Measurements from ENCODE around the gene RNPEPL1.
"Not testable (repeated sequence)": the region's sequence is repeated elsewhere in the genome, so short reads cannot be mapped to it uniquely, and the experiment has no call there.

Gene RNPEPL1, protein sequence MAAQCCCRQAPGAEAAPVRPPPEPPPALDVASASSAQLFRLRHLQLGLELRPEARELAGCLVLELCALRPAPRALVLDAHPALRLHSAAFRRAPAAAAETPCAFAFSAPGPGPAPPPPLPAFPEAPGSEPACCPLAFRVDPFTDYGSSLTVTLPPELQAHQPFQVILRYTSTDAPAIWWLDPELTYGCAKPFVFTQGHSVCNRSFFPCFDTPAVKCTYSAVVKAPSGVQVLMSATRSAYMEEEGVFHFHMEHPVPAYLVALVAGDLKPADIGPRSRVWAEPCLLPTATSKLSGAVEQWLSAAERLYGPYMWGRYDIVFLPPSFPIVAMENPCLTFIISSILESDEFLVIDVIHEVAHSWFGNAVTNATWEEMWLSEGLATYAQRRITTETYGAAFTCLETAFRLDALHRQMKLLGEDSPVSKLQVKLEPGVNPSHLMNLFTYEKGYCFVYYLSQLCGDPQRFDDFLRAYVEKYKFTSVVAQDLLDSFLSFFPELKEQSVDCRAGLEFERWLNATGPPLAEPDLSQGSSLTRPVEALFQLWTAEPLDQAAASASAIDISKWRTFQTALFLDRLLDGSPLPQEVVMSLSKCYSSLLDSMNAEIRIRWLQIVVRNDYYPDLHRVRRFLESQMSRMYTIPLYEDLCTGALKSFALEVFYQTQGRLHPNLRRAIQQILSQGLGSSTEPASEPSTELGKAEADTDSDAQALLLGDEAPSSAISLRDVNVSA
- 151 to 154 reads per million in 2 donors for total RNA-seq

DNA sequence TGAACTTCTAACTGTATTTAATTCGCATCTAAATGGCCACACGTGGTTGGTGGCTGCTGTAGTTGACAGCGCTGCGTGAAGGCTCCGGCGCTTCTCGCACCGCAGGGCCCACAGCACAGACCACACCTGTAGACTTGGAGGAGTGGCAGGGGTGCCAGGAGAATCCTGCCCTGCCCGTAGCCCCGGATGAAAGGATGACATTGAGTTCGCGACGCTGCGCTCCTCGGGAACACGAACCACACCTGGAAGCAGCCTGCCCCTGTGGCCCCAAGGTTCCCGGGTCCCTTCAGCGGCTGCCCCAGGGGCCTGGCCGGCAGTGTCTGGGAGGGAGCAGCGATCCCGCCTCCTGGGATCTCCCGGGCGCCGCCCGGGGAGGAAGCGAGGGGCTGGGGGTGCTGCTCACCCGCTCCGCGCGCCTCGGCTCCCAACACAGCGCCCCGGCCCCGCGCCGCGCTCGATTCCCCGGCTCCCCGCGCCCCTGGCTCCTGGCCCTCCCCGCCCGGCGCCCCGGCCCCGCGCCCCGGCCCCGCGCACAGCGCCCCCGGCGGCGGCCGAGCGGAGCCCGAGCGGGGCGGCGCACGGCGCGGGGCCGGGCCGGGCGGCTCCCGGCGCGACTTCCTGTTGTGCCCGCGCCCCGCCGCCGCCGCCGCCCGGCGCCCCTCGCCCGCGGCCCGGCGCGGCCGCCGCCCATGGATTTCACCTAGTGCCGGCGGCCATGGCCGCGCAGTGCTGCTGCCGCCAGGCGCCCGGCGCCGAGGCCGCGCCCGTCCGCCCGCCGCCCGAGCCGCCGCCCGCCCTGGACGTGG is at the start of gene RNPEPL1:
RNPEPL1 (plus strand) TSS at position 613 of the 806 bp plus-strand sequence; CDS start at position 716, 103 bp downstream.
- DNase-seq: peak; percentile 62

DNA sequence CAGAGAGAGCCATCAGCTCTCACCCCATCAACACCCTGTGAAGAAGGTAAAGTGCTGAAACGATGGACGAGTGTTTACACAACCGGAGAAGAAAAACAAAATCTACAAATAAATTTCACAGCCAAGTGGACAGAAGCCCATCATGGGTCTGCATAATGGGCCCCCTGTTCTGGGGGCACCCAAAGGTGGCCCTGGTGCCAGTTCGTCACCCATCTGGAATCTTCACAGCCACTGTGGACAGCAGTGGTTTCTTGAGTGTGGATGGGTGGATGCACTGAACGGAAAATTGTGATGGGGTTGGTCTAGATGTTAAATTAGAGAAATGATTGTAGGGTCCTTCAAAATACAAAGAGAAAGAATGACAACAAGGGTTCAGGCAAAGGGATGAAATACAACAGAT is 49.3 kb upstream of the RNPEPL1 start:
- no peak for DNase-seq

DNA sequence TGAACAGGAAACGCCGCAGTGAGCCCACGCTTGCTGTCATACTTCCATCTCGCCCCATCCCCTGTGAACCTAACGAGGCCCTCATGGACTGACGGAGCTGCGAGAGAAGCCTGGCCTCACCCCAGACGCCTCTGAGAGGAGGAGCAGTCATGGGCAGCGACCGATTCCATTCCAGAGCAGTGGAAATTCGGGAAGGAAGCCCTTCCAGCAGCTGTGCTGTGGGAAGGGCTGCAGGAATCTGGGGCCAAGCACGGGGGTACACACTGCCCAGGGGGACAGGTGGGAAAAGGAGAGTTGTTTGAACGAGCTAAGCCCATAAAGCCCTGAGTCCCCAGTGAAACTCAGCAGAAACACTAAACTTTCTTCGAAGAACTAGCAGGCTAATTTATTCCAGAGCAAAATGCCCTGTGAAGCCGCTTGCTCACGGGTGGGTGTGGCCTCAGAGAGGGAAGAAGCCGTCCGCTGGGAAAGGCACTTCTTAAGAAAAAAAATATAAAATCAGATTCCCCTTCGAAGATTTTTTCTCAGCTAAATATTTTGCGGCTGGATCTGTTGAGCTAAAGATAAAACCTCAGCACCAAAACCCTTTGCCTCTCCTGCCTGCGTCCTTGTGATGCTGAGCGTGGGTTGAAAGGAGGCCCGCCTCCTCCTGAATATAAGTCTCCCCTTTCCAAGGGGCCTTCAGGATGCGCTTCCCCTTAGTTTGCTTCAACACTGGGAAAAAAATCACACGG is 48.7 kb upstream of the RNPEPL1 start:
- DNase-seq: no peak

DNA sequence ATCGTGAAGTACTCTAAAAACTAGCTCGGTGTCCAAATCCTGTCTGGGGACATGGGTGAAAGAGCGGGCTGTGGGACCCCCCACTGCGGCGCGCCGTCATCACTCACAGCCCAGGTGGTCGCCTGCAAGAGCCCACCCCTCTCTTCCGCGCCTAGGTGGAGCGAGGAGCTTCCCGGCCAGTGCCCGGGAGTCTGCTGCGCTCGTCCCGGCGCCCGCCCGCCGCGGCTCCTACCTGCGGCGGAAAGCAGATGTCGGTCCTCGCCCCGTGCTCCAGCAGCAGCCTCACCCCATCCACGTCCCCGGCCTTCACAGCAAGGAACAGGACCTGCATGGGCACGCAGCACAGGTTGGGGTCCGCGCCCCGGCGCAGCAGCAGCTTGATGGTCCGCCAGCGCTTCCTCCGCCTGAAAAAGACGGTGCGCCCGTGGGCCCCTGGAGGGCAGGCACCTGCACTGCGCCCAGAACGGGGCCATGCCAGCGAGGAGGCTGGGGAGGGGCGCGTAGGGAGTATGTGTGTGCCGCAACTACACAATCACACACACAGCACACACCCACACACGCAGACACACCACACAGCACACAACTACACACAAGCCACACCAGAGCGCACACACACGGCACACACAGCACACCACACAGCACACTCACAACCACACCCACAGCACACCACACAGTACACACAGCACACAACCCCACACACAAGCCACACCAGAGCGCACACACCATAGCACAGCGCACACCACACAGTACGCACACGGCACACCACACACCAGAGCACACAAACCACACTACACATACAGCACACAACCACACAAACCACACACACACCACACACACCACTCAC is 47.9 kb upstream of the RNPEPL1 start:
- DNase-seq: no peak

DNA sequence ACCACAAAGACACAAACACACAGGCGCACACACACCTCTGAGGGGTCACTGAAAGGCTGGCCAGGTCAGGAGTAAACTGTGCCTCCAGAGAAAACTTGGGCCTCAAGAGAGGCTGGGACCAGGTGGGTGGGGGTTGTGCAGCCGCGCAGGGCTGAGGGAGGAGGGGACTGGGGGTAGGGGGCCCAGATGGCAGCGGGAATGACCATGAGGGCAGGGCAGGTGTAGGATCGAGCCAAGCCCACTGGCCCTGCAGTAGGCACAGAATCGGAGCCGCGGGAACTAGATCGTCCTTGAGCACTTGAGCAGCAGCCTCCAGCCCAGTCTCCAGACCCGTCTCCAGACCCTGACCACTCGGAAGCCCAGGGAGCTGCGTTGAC is 47.3 kb upstream of the RNPEPL1 start:
- no peak for DNase-seq

DNA sequence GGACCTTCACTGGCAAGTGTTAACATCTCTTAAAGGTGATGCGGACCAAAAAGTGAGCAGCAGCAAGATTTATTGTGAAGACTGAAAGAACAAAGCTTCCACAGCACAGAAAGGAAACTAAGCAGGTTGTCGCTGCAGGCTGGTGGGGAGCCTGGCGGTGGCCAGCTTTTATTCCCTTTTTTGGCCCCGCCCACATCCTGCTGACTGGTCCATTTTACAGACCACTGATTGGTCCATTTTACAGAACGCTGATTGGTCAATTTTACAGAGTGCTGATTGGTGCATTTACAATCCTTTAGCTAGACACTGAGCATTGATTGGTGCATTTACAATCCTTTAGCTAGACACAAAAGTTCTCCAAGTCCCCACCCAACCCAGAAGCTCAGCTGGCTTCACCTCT is 46.4 kb upstream of the RNPEPL1 start:
- not testable (repeated sequence) for DNase-seq

DNA sequence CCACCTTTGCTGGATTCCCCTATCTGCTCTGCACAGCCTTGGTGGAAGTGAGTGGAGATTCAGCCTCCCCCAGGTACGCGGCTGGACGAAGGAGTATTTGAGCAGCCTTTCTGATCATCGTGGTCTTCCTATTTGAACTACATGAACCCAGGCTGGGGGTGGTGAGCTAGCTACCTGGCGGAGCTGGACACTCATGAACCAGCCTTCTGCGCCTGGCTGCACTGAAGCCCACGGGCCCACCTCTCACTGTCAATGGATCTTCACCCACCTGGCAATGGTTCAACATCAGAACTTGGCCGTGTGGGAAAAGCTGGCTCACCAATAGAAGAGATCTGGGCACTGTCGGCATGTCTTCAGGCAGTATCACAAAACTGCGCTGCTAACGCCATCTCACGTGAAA is 45.9 kb upstream of the RNPEPL1 start:
- no peak for DNase-seq

DNA sequence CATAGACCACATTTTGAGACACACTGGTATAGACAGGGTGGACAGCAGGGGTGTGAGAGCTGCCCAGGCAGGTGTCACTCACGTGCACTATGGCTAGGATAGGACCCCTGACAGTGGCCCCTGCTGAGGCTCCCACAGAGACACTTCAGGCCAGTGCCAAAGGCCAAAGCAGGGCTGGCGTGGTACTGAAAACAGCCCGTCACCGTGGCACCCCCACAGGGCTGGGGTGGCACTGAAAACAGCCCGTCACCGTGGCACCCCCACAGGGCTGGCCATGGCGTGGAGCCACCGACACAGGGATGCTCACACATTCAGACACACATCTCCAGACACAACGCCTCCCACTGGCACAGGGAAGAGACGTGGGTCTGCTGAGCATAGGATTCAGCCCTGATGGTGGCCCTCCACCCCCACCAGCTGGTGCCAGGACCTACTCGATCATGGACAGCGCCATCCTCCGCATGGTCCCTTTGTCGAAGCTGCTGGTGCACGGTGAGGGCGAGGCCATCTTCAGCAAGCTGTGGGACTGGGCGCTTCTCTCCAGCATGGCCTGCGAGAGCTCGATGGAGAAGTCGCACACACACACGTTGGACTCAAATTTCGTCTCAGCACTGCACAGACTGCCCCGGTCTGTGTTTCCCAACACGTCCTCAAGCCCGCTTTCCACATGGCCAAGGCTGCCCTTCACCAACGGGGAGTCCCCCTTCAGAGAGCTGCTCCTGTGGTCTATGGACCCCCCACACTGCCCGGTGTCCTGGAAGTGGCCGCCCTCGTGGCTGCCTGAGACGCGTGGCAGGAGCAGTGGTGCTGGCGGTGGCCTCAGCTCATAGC is 44.6 kb upstream of the RNPEPL1 start:
- no peak for DNase-seq

DNA sequence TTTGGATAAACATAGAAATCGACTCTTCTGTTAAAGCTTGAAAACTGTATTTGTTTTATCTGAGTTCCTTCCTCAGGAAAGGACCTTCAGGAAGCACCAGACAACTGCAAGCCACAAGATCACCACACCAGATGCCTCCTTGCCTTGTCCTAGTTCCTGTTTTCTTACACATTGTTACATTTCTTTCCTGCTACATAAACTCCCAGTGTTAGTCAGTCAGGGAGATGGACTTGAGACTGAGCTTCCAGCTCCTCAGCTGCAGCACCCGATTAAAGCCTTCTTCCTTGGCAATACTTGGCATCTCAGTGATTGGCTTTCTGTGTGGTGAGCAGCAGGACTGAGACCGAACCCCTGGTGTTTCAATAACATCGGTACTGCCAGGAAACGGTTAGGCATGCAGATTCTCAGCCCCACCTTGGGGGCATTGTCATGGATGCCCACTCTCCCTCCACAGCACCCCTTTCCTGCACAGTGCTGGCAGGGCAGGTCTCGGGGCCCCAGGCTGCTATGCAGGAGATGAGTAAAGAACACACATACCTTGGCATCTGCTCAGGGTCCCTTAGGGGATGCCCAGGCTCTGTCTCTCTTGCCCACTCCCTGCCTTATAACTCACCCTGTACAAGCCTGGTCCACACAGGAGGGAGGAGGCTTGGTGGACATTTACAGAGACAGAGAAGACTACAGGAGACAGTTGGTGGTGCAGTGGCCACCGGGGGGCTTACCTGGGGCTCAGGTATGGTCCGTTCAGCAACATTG is 43.1 kb upstream of the RNPEPL1 start:
- no peak for DNase-seq

DNA sequence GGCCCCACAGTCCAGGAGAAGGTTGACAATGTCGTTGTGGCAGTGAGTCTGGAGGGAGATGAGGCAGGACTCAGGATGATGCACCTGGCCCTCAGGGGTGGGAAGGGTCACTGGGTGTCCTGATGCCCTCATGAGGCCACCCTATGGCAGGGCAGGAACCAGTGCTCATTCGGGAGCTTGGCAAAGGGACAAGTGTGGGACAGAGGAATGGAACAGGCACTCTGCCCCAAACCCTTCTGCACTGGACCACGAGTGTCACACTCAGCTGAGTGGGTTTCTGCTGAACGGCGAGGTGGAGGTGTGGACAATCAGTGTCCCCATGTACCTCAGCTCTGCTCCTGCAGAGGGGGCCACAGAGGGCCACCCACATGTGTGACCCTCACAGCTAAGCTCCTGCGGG is 42.5 kb upstream of the RNPEPL1 start:
- no peak for DNase-seq

DNA sequence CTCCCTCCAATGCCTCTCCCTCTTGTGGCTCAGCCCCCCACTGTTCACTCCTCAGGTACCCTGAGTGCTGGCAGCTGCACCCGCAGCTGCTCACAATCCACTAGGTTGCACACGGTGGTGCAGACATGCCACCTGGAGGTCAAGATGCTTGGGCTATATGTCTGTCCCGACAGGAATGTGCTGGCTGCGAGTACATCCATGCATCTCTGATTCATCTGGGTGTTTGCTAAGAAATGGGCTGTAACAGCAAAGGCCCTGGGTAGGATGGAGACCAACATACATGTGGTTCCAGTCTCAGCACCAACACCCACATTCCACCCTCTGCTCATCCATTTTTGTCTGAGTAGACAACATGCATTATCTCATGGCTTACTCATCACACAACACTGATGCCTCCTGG is 41.8 kb upstream of the RNPEPL1 start:
- no peak for DNase-seq

DNA sequence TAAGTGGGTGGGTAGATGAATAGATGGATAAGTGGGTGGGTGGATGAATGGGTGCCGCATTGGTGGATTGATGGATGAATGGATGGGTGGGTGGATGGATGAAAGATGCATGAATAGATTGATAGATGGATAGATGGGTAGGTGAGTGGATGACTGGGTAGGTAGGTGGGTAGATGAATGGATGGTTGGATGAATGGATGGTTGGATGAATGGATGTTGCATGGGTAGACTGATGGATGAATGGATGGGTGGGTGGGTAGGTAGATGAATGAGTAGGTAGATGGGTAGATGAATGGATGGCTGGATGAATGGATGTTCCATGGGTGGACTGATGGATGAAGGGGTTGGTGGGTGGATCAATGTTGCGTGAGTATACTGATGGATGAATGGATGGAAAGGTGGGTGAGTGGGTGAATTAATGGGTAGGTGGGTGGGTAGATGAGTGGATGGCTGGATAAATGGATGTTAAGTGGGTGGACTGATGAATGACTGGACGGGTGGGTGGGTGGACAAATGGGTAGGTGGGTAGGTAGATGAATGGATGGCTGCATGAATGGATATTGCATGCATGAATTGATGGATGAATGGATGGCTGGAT is 41.0 kb upstream of the RNPEPL1 start:
- no peak for DNase-seq

DNA sequence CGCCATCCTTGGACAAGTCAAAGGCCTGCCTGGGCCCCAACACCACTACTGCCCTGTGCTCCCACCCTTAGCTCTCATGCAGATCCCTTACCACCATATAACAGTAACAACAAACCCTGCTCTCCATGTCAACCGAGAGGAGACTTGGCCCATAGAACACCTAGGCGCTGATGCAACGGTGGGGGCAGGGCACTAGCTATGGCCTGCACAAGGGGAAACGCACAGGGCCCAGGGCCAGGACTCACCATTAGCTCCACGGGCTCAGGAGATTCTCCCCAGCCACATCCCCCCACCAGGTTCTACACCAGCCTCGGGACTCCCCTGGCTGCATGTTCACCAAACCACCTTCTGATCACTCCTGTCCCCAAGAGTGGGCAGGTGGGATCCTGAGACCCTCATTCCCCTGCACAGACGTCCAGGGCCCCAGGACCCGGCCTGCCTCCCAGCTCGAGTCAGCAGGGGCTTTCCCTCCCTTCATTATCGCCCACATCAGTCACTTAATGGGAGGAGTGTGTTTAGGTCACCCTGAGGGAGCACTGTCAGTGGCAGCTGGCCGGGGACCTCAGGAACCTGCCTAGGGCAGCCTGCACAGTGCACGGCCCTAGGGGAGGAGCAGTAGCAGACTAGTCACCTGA is 39.8 kb upstream of the RNPEPL1 start:
- no peak for DNase-seq

DNA sequence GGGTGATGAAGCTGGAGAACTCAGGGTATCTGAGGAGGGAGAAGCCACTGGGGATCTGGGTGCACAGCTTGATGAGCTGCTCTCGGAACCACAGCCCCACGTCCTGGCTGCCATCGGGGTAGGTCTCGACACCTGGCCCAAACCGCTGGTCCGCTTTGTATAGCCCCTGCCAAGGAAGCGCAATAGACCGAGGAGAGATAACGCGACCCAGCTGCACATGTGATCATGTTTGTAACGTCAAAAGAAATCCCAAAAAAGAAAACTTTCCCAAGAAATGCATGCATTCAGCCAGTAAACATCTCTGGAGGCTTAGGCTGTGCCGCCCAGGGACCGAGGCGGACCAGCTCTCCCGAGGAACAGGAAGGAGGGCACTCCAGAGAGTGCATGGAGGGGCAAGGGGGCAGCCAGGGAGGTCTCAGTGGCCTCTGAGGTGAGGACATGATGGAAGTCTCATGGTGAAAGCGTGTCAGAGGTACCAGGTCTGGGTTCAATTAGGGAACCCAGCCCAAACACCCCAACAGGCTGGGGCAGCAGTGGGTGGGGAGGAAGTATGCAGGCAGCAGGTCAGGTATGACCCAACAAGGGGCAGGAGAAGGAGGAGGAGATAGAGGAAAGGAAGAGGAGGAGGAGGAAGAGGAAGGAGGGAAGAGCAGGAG is 38.8 kb upstream of the RNPEPL1 start:
- DNase-seq: no peak

DNA sequence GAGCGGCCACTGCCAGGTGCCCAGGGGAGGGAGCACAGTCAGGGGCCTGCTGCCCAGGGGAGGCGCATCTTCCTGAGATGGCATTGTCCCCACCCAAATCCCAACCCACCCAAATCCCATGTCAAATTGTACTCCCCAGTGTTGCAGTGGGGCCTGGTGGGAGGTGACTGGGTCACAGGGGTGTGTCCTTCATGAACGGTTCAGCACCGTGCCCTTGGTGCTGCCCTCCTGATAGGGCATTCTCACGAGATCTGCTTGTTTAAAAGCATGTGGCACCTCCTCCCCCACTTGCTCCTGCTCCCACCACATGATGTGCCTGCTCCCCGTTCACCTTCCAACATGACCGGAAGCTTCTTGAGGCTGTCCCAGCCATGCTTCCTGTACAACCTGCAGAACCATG is 38.1 kb upstream of the RNPEPL1 start:
- no peak for DNase-seq

DNA sequence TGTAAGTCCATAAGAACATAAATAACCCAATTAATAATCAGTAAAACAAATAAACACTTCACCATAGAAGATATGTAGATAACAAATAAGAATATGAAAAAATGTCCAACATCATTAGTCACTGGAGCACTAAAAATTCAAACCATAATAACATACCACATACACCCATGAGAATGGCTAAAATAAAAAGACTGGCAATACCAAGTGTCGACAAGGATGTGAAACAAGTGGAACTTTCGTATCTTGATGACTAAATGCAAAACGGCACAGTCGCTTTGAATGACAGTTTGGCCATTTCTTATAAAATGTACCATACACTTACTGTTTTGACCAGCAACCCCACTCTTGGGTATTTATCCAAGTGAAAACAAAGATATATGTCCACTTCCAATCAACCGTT is 37.2 kb upstream of the RNPEPL1 start:
- no peak for DNase-seq

DNA sequence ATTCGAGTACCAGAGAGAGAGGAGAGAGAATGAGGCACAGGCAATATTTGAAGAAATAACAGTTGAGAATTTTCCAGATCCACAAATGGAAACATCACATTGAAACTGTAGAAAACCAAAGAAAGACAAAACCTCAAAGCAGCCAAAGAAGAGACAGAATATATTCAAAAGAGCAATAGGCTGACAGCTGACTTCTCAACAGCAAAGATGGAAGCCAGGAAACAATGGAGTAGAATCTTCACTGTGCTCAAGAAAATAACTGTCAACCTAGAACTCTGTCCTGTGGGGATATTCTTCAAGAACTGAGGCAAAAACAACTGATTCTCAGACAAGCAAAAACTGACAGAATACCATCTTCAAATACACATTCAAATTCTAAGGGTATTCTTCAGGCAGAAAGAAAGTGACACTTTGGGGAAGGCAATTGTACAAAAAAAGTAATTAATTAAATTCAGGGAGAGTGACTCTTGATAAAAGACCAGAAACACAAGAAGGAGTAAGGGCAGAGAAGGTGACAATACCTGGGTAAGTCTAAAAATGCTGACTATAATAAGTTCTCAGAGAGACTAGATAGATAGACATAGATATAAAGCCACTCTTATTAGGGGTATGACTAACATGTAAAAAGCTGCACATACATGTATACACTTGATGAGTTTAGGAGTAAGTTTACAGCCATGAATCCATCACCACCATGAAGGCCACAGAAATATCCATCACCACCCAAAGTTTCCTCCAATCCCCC is 36.1 kb upstream of the RNPEPL1 start:
- no peak for DNase-seq
